Measurements from ENCODE around the gene ATP2A3.

- TF ChIP-seq TAF1 (IDR thresholded peaks at IDR 0.05; ENCODE audit: low read depth, low read length), result no peak
- no peak for TF ChIP-seq POLR2A (IDR thresholded peaks at IDR 0.05; ENCODE audit: low read depth, low read length)
- TF ChIP-seq POLR2AphosphoS5 (IDR thresholded peaks at IDR 0.05; ENCODE audit: low read depth, low read length), result no peak
- no peak for TF ChIP-seq SPI1 (IDR thresholded peaks at IDR 0.05; ENCODE audit: low read depth, low read length)
- TF ChIP-seq POU2F2 (IDR thresholded peaks at IDR 0.05; ENCODE audit: low read depth, low read length), result no peak
- no peak for TF ChIP-seq PAX5 (IDR thresholded peaks at IDR 0.05; ENCODE audit: insufficient read depth, low read length, severe bottlenecking)
These were observed 42.5 kb downstream of the ATP2A3 start for GRCh38 chr17:3921502-3922319.

All from GM12891 (cell line).